Esophagus muscularis mucosa (tissue), 4 donors: ENCODE results near the gene OR6B1. TPM values are rescaled to one million over a fixed set of nuclear protein-coding genes. Genes with fewer than 3 reads are reported as not detected.

ENCODE experiments used
- DNase-seq: peaks from one replicate; pipeline ENCODE4 v3.0.0-alpha.2; 2017; ENCODE audit errors: extremely low spot score
- H3K27ac ChIP-seq, 4 donors: fragments of 200-600 bp; sonication (generic); replicated peaks in 1 of 4; 1 replicate in 3 of 4; 2 replicates in 1 of 4; pipeline ENCODE4 v1.5.1; 2016 to 2019; ENCODE audit warnings: mild to moderate bottlenecking in 1 of 4
- H3K27me3 ChIP-seq, 4 donors: fragments of 200-600 bp; sonication (generic); one replicate each; pipeline versions ENCODE4 v1.5.1 to v1.6.0; 2016 to 2019
- H3K36me3 ChIP-seq, 4 donors: fragments of 200-600 bp; sonication (generic); one replicate each; pipeline ENCODE4 v1.5.1; 2016 to 2019
- H3K4me1 ChIP-seq, 4 donors: fragments of 200-600 bp; sonication (generic); one replicate each; pipeline ENCODE4 v1.5.1; 2016 to 2019
- H3K4me3 ChIP-seq, 4 donors: fragments of 200-600 bp; sonication (generic); 1 replicate in 2 of 4; 2 replicates in 2 of 4; pipeline ENCODE4 v1.5.1; 2016 to 2019; ENCODE audit warnings: mild to moderate bottlenecking in 4 of 4, moderate library complexity in 1 of 4
- H3K9me3 ChIP-seq, 4 donors: fragments of 200-600 bp; sonication (generic); 1 replicate in 3 of 4; 2 replicates in 1 of 4; pipeline ENCODE4 v1.5.1; 2016 to 2019
- EP300 ChIP-seq: sonication (generic); formaldehyde crosslinking; IDR thresholded peaks from one replicate; pipeline ENCODE4 v1.6.1; 2017; ENCODE audit warnings: antibody characterized with exemption
- POLR2A ChIP-seq: fragments of 450-650 bp; IDR thresholded peaks from one replicate; pipeline ENCODE4 v1.6.1; 2017; ENCODE audit warnings: antibody characterized with exemption, moderate library complexity, mild to moderate bottlenecking, low read depth
- POLR2AphosphoS5 ChIP-seq, 2 donors: sonication (generic); formaldehyde crosslinking; IDR thresholded peaks; one replicate each; pipeline ENCODE4 v1.6.1; 2017; ENCODE audit warnings: antibody characterized with exemption in 2 of 2
- WGBS: methylation state at CpG from one replicate; pipeline ENCODE4 v1.1.5; 2018; 5-methylcytosine and 5-hydroxymethylcytosine counted together
- intact Hi-C: fragments of 100-400 bp; cut with DNase I; formaldehyde crosslinking; loops from one replicate; pipeline ENCODE4 v1.15.1; 2023
- total RNA-seq, 4 donors: library from RNA; depleted of rRNA; stranded (reverse); fragments of >200 nt; gene quantifications; one replicate each; pipeline versions ENCODE4 v1.1.0 to v1.2.1, GENCODE V29; 2016
- TF ChIP-seq, protein P1 (sequence below), 3 experiments: fragments of 200-600 bp in 2 of 3; fragments of 450-650 bp in 1 of 3; sonication (generic) in 2 of 3; IDR thresholded peaks; one replicate each; pipeline ENCODE4 v1.5.1; 2017 to 2019; ENCODE audit warnings: antibody characterized with exemption in 3 of 3, mild to moderate bottlenecking in 2 of 3, moderate library complexity in 1 of 3

Gene OR6B1
- total RNA-seq, 4 donors from 2014 or later, result not detected

- WGBS, result 81% methylated on average over 5 of the region's 5 CpGs
- TF ChIP-seq, protein P1, sequence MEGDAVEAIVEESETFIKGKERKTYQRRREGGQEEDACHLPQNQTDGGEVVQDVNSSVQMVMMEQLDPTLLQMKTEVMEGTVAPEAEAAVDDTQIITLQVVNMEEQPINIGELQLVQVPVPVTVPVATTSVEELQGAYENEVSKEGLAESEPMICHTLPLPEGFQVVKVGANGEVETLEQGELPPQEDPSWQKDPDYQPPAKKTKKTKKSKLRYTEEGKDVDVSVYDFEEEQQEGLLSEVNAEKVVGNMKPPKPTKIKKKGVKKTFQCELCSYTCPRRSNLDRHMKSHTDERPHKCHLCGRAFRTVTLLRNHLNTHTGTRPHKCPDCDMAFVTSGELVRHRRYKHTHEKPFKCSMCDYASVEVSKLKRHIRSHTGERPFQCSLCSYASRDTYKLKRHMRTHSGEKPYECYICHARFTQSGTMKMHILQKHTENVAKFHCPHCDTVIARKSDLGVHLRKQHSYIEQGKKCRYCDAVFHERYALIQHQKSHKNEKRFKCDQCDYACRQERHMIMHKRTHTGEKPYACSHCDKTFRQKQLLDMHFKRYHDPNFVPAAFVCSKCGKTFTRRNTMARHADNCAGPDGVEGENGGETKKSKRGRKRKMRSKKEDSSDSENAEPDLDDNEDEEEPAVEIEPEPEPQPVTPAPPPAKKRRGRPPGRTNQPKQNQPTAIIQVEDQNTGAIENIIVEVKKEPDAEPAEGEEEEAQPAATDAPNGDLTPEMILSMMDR (IDR thresholded peaks at IDR 0.05), result no peak
- TF ChIP-seq POLR2A, result no peak
- no peak for TF ChIP-seq EP300
- no peak for TF ChIP-seq POLR2AphosphoS5 (IDR thresholded peaks at IDR 0.05)
- intact Hi-C loops, result no loop called here
- Histone ChIP-seq H3K4me1 (no peaks in the 10 kb centered on the region), H3K27ac (no peak overlapping the region), H3K4me3 (no peak overlapping the region), H3K9me3 (no peaks in the 10 kb centered on the region), H3K27me3 (no peaks in the 10 kb centered on the region), H3K36me3 (no peaks in the 10 kb centered on the region)
- DNase-seq, result no peak
These were observed 39.1 kb upstream of the OR6B1 start for GRCh38 chr7:143960813-143961610.

- no peaks in the 10 kb centered on the region for H3K4me1 ChIP-seq
- H3K9me3 ChIP-seq, result no peaks in the 10 kb centered on the region
- no peak overlapping the region for H3K27ac ChIP-seq
- no peak for TF ChIP-seq EP300
- TF ChIP-seq, protein P1 (IDR thresholded peaks at IDR 0.05), result no peak
- TF ChIP-seq POLR2AphosphoS5 (IDR thresholded peaks at IDR 0.05), result no peak
- TF ChIP-seq POLR2A, result no peak
- no peak overlapping the region for H3K4me3 ChIP-seq
- no peaks in the 10 kb centered on the region for H3K36me3 ChIP-seq
- intact Hi-C loops, result no loop called here
- H3K27me3 ChIP-seq, result no peaks in the 10 kb centered on the region
- 70% methylated on average over 2 of the region's 2 CpGs for WGBS
- DNase-seq, result no peak
These were observed 34.8 kb upstream of the OR6B1 start for GRCh38 chr7:143965280-143965679.

GRCh38 chr7:143967398-143967797 lies 32.7 kb upstream of the OR6B1 start:
- intact Hi-C loops, result no loop called here

GRCh38 chr7:143973870-143974416 lies 26.2 kb upstream of the OR6B1 start:
- no peak for DNase-seq
- no peak overlapping the region for H3K27ac ChIP-seq
- no peak for TF ChIP-seq EP300
- TF ChIP-seq POLR2AphosphoS5 (IDR thresholded peaks at IDR 0.05), result no peak
- TF ChIP-seq, protein P1 (IDR thresholded peaks at IDR 0.05), result no peak
- TF ChIP-seq POLR2A, result no peak
- H3K36me3 ChIP-seq, result no peaks in the 10 kb centered on the region
- no peaks in the 10 kb centered on the region for H3K27me3 ChIP-seq
- intact Hi-C loops, result no loop called here
- peaks cover 0 to 4% (median 0%) of the 10 kb centered on the region in 4 donors for H3K9me3 ChIP-seq
- no peak overlapping the region for H3K4me3 ChIP-seq
- 71% methylated on average over 4 of the region's 4 CpGs for WGBS
- H3K4me1 ChIP-seq, result no peaks in the 10 kb centered on the region

More at GRCh38 chr7:143967398-143967797, 32.7 kb upstream of the OR6B1 start:
- no peak overlapping the region for H3K4me3 ChIP-seq
- H3K9me3 ChIP-seq, result peaks cover 0 to 4% (median 0%) of the 10 kb centered on the region in 4 donors
- no peaks in the 10 kb centered on the region for H3K27me3 ChIP-seq
- H3K4me1 ChIP-seq, result no peaks in the 10 kb centered on the region
- H3K36me3 ChIP-seq, result no peaks in the 10 kb centered on the region
- WGBS, result 79% methylated on average over 4 of the region's 4 CpGs
- no peak overlapping the region for H3K27ac ChIP-seq
- TF ChIP-seq, protein P1 (IDR thresholded peaks at IDR 0.05), result no peak
- TF ChIP-seq POLR2AphosphoS5 (IDR thresholded peaks at IDR 0.05) (no peak), POLR2A (no peak)
- DNase-seq, result no peak
